IMR-90 (cell line): ENCODE results near the gene RAP1A.

Experiments used
- BHLHE40 ChIP-seq: fragments of 150-350 bp; IDR thresholded peaks from 2 replicates; pipeline ENCODE4 v1.6.1; 2016; ENCODE audit warnings: mild to moderate bottlenecking, low read depth, low read length
- CEBPB ChIP-seq: IDR thresholded peaks from 2 replicates; pipeline ENCODE4 v1.6.1; 2012; ENCODE audit warnings: low read depth, low read length, improper control_type of control experiment
- CHD1 ChIP-seq: IDR thresholded peaks from 2 replicates; pipeline ENCODE4 v1.6.1; 2012; ENCODE audit warnings: low read depth, low read length, improper control_type of control experiment
- FOS ChIP-seq: fragments of 150-350 bp; IDR thresholded peaks from 2 replicates; pipeline ENCODE4 v1.6.1; 2016; ENCODE audit warnings: low read depth, low read length
- MAFK ChIP-seq: IDR thresholded peaks from 2 replicates; pipeline ENCODE4 v1.6.1; 2012; ENCODE audit warnings: low read depth, low read length, improper control_type of control experiment
- MAZ ChIP-seq: IDR thresholded peaks from 2 replicates; pipeline ENCODE4 v1.6.1; 2012; ENCODE audit warnings: low read depth, mild to moderate bottlenecking, low read length, improper control_type of control experiment, moderate library complexity, borderline replicate concordance
- MXI1 ChIP-seq: IDR thresholded peaks from 2 replicates; pipeline ENCODE4 v1.6.1; 2012; ENCODE audit warnings: low read depth, mild to moderate bottlenecking, low read length, moderate library complexity, borderline replicate concordance
- POLR2A ChIP-seq: IDR thresholded peaks from 2 replicates; pipeline ENCODE4 v1.6.1; 2012; ENCODE audit warnings: mild to moderate bottlenecking, low read depth, low read length
- RAD21 ChIP-seq: IDR thresholded peaks from 2 replicates; pipeline ENCODE4 v1.6.1; 2012; ENCODE audit warnings: low read length, improper control_type of control experiment
- RFX5 ChIP-seq: IDR thresholded peaks from 2 replicates; pipeline ENCODE4 v1.8.0; 2012; ENCODE audit warnings: low read depth, mild to moderate bottlenecking, low read length, moderate library complexity
- SMC3 ChIP-seq: fragments of 150-350 bp; IDR thresholded peaks from 2 replicates; pipeline ENCODE4 v1.6.1; 2016; ENCODE audit warnings: low read depth, mild to moderate bottlenecking, antibody characterized with exemption, low read length, moderate library complexity
- TF ChIP-seq, protein P1 (sequence below): conservative IDR thresholded peaks from 2 replicates; pipeline ENCODE4 v1.5.1; 2012; ENCODE audit warnings: mild to moderate bottlenecking, low read depth, low read length, improper control_type of control experiment
- TF ChIP-seq, protein P2 (sequence below): fragments of 150-350 bp; IDR thresholded peaks from 2 replicates; pipeline ENCODE4 v1.6.1; 2017; ENCODE audit warnings: mild to moderate bottlenecking, antibody characterized with exemption, low read length, low read depth

DNA sequence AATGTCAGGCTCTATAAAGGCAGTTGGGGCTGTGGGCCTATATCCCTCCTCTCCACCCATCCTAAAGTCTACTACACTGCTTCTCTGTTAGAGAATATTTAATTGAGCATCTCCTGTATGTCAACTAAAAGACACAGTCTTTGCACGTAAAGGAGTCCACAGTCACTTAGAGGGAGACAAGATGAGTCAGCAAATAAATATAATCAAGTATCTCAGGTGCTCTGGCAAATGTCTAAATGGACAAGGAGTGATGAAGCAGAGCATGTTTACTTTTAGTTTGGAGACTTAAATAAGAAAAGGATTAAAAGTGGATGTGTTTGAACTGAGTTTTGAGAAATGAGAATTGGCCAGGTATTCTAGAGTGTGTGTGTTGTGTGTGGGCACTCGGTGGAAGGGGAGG, 41.8 kb upstream of the RAP1A start:
- TF ChIP-seq CEBPB (no peak), MXI1 (no peak), POLR2A (no peak), BHLHE40 (no peak), RAD21 (no peak), CHD1 (no peak), RFX5 (no peak), SMC3 (no peak), MAFK (peak; percentile 89), FOS (no peak), MAZ (no peak)
- TF ChIP-seq, protein P1, sequence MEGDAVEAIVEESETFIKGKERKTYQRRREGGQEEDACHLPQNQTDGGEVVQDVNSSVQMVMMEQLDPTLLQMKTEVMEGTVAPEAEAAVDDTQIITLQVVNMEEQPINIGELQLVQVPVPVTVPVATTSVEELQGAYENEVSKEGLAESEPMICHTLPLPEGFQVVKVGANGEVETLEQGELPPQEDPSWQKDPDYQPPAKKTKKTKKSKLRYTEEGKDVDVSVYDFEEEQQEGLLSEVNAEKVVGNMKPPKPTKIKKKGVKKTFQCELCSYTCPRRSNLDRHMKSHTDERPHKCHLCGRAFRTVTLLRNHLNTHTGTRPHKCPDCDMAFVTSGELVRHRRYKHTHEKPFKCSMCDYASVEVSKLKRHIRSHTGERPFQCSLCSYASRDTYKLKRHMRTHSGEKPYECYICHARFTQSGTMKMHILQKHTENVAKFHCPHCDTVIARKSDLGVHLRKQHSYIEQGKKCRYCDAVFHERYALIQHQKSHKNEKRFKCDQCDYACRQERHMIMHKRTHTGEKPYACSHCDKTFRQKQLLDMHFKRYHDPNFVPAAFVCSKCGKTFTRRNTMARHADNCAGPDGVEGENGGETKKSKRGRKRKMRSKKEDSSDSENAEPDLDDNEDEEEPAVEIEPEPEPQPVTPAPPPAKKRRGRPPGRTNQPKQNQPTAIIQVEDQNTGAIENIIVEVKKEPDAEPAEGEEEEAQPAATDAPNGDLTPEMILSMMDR = no peak
- TF ChIP-seq, protein P2, sequence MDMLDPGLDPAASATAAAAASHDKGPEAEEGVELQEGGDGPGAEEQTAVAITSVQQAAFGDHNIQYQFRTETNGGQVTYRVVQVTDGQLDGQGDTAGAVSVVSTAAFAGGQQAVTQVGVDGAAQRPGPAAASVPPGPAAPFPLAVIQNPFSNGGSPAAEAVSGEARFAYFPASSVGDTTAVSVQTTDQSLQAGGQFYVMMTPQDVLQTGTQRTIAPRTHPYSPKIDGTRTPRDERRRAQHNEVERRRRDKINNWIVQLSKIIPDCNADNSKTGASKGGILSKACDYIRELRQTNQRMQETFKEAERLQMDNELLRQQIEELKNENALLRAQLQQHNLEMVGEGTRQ = no peak
